Measurements from ENCODE around the gene DQX1. TPM values are rescaled to one million over a fixed set of nuclear protein-coding genes. Genes with fewer than 3 reads are reported as not detected.
"Not testable (repeated sequence)": the region's sequence is repeated elsewhere in the genome, so short reads cannot be mapped to it uniquely, and the experiment has no call there.

The DQX1 gene
- total and polyA plus RNA-seq, 2 of the 4 experiments (the other 2 are of a cell fraction) = 0.07 TPM; not detected in 1

DNA sequence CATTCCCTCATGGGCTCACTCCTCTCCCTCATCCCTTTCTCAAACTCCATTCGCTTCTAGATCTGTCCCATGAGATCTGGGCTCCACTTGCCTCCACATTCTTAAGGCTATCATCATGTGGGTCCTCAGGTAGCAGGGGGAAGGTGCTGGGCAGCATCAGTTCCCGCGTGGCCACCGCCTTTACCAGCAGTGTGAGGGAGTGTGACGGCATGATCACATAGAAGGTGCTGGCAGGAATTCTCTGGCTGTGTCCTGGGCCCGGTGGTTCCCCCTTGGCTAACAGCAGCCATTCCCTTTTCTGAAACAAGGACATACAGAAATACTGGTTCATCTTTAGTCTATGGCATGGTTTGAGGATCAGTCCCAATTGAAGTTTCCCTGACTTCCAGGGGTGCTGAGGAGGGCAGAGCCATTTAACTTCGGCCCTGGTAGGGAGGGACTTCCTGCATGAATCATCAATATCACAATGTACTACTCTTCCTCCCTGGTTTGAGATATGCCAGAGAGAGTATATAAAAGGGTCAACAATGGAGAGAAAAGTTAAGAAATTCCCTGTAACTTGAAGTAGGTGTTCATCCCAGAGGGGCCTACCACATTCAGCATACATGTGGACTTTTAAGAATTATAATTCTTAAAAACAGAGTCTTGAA is 36.2 kb upstream of the DQX1 start:
- in situ Hi-C loops (cut with MboI; ENCODE audit: low sequenced_read_pairs) (no loop called here), intact Hi-C loops (cut with micrococcal nuclease) (no loop called here), dilution Hi-C loops (cut with HindIII; ENCODE audit: low sequenced_read_pairs, unreplicated experiment) (no loop called here)
- peaks cover 10% of the 10 kb centered on the region for H3K4me1 ChIP-seq (ENCODE audit: control insufficient read depth, insufficient read depth, low read length)
- no peaks in the 10 kb centered on the region for H4K20me1 ChIP-seq (ENCODE audit: insufficient read depth, low read length)
- H3K27me3 ChIP-seq (ENCODE audit: control insufficient read depth, insufficient read depth, low read length) = no peaks in the 10 kb centered on the region
- no peak overlapping the region for H3K9ac ChIP-seq (ENCODE audit: low read depth, low read length)
- H4K91ac ChIP-seq (ENCODE audit: insufficient read depth, low read depth, low read length) = peak overlapping the region; percentile 28; the same call in 1 of the 2 replicates
- H3K4me3 ChIP-seq (ENCODE audit: insufficient read depth, low read depth, low read length) = no peak overlapping the region
- H4K5ac ChIP-seq (ENCODE audit: low read depth, low read length) = no peak overlapping the region
- H3K4me2 ChIP-seq (ENCODE audit: low read depth, low read length) = no peak overlapping the region
- peak overlapping the region; percentile 61 for H2AFZ ChIP-seq (replicated peaks; ENCODE audit: low read length, poor library complexity)
- ChIA-PET CTCF (no interaction called here), POLR2A (ENCODE audit: unreplicated experiment) (no interaction called here)
- no peak for DNase-seq
- H2BK15ac ChIP-seq (ENCODE audit: low read depth, low read length) = peak overlapping the region; percentile 25; the same call in 1 of the 3 replicates
- peak overlapping the region in 1 of 2 experiments; percentile 55; a peak in 1 of 4 replicates for H4K8ac ChIP-seq (ENCODE audit: low read depth in 2 of 2, low read length in 2 of 2)
- H3K4ac ChIP-seq (ENCODE audit: low read depth, low read length) = peak overlapping the region; percentile 40; the same call in 1 of the 2 replicates
- WGBS, 2 experiments (ENCODE audit: extremely low coverage in 2 of 2, insufficient read length in 1 of 2) = no CpG with 5 or more reads among the region's 7 CpGs
- no peaks in the 10 kb centered on the region for H3K79me1 ChIP-seq (ENCODE audit: low read depth in 1 of 2, low read length in 2 of 2)
- peak overlapping the region; percentile 14 for H2BK5ac ChIP-seq (ENCODE audit: low read depth, low read length, poor library complexity, severe bottlenecking)
- H3K36me3 ChIP-seq (ENCODE audit: control insufficient read depth, insufficient read depth, low read length) = peaks cover 2% of the 10 kb centered on the region; the same call in 1 of the 2 replicates
- H2AK5ac ChIP-seq (ENCODE audit: low read depth, low read length) = peak overlapping the region; percentile 18; the same call in 1 of the 2 replicates
- H3K9me3 ChIP-seq (ENCODE audit: control insufficient read depth, insufficient read depth, low read length) = no peaks in the 10 kb centered on the region
- no peak overlapping the region for H3K27ac ChIP-seq (ENCODE audit: insufficient read depth, low read length)
- TF ChIP-seq MAFK (IDR thresholded peaks at IDR 0.05; ENCODE audit: low read depth, low read length) (no peak), FOS (IDR thresholded peaks at IDR 0.05; ENCODE audit: low read depth, low read length) (no peak)
- H3K14ac ChIP-seq (replicated peaks; ENCODE audit: low read depth, low read length) = 0 out of 2 replicates have a peak overlapping the region, but pooled peaks have one; percentile 45
- peak overlapping the region; percentile 40 for H2BK120ac ChIP-seq (ENCODE audit: low read depth, low read length)
- BruUV-seq (replicated peaks) = no TSS peak
- H2BK20ac ChIP-seq (ENCODE audit: low read depth, low read length) = peak overlapping the region; percentile 67; the same call in 1 of the 2 replicates
- no peak overlapping the region for H2AK9ac ChIP-seq (replicated peaks; ENCODE audit: low read depth, low read length, poor library complexity)
- H3K18ac ChIP-seq (ENCODE audit: low read depth, low read length) = no peak overlapping the region
- no peak for ATAC-seq (ENCODE audit: low read depth)
- H3K56ac ChIP-seq (ENCODE audit: extremely low read depth, insufficient read depth, low read length) = no peak overlapping the region
- no peak overlapping the region for H3K23ac ChIP-seq (ENCODE audit: low read depth, low read length)
- peaks cover 26% of the 10 kb centered on the region for H3K9me1 ChIP-seq (ENCODE audit: insufficient read depth, low read length)

DNA sequence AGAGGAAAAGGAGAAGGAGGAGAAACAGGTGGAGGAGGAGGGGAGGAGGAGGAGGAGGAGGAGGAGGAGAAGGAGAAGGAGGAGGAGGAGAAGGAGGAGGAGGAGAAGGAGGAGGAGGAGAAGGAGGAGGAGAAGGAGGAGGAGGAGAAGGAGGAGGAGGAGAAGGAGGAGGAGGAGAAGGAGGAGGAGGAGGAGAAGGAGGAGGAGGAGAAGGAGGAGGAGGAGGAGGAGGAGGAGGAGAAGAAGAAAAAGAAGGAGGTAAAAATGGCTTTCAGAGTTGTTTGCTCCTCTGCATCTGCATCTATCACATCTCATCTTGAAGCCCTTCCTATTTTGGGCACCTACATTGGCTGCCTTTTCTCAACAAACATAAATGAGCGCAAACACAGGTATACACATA is 35.0 kb upstream of the DQX1 start:
- POLR2A ChIA-PET (ENCODE audit: unreplicated experiment); BruUV-seq (replicated peaks); H2AFZ ChIP-seq (replicated peaks; ENCODE audit: low read length, poor library complexity); in situ Hi-C loops (cut with MboI; ENCODE audit: low sequenced_read_pairs); H2AK9ac ChIP-seq (replicated peaks; ENCODE audit: low read depth, low read length, poor library complexity); DNase-seq; H4K8ac ChIP-seq (ENCODE audit: low read depth in 2 of 2, low read length in 2 of 2); H3K9me3 ChIP-seq (ENCODE audit: control insufficient read depth, insufficient read depth, low read length); H4K20me1 ChIP-seq (ENCODE audit: insufficient read depth, low read length); ATAC-seq (ENCODE audit: low read depth); H3K4me3 ChIP-seq (ENCODE audit: insufficient read depth, low read depth, low read length); H3K4me1 ChIP-seq (ENCODE audit: control insufficient read depth, insufficient read depth, low read length); CTCF ChIA-PET; H3K18ac ChIP-seq (ENCODE audit: low read depth, low read length); H3K56ac ChIP-seq (ENCODE audit: extremely low read depth, insufficient read depth, low read length); H2BK20ac ChIP-seq (ENCODE audit: low read depth, low read length); H3K27ac ChIP-seq (ENCODE audit: insufficient read depth, low read length); intact Hi-C loops (cut with micrococcal nuclease); H3K9ac ChIP-seq (ENCODE audit: low read depth, low read length); H3K14ac ChIP-seq (replicated peaks; ENCODE audit: low read depth, low read length); H4K5ac ChIP-seq (ENCODE audit: low read depth, low read length); dilution Hi-C loops (cut with HindIII; ENCODE audit: low sequenced_read_pairs, unreplicated experiment); H2BK120ac ChIP-seq (ENCODE audit: low read depth, low read length); H3K4me2 ChIP-seq (ENCODE audit: low read depth, low read length); H4K91ac ChIP-seq (ENCODE audit: insufficient read depth, low read depth, low read length); H3K23ac ChIP-seq (ENCODE audit: low read depth, low read length); H2BK5ac ChIP-seq (ENCODE audit: low read depth, low read length, poor library complexity, severe bottlenecking); H3K27me3 ChIP-seq (ENCODE audit: control insufficient read depth, insufficient read depth, low read length); H2BK15ac ChIP-seq (ENCODE audit: low read depth, low read length): not testable (repeated sequence)
- Histone ChIP-seq H3K79me1 (ENCODE audit: low read depth in 1 of 2, low read length in 2 of 2) (peaks cover 0 to 12% of the 10 kb centered on the region in 2 experiments; a peak in 2 of 4 replicates), H2AK5ac (ENCODE audit: low read depth, low read length) (peak overlapping the region; percentile 33; the same call in 1 of the 2 replicates), H3K36me3 (ENCODE audit: control insufficient read depth, insufficient read depth, low read length) (peaks cover 14% of the 10 kb centered on the region), H3K9me1 (ENCODE audit: insufficient read depth, low read length) (peaks cover 22% of the 10 kb centered on the region), H3K4ac (ENCODE audit: low read depth, low read length) (0 out of 2 replicates have a peak overlapping the region, but pooled peaks have one; percentile 26)
- 100% methylated on average over 1 of the region's 1 CpG; no CpG with 5 or more reads in 1 of the 2 experiments for WGBS, 2 experiments (ENCODE audit: extremely low coverage in 2 of 2, insufficient read length in 1 of 2)

Data from IMR-90 (cell line).